Choroid plexus epithelial cell (primary cell): ENCODE results near the gene SNAP29.

Source experiments
- DNase-seq: peaks from one replicate; pipeline ENCODE4 v3.0.0-alpha.2; 2010; ENCODE audit warnings: low read depth
- H3K4me3 ChIP-seq: 2 replicates; pipeline ENCODE4 v1.5.1; 2011; ENCODE audit warnings: low read depth, mild to moderate bottlenecking, control low read depth, low read length, moderate library complexity
- TF ChIP-seq, protein P1 (sequence below): conservative IDR thresholded peaks from 2 replicates; pipeline ENCODE4 v1.5.1; 2011; ENCODE audit warnings: low read depth, mild to moderate bottlenecking, control low read depth, inconsistent platforms, low read length, moderate library complexity

SNAP29 gene

DNA sequence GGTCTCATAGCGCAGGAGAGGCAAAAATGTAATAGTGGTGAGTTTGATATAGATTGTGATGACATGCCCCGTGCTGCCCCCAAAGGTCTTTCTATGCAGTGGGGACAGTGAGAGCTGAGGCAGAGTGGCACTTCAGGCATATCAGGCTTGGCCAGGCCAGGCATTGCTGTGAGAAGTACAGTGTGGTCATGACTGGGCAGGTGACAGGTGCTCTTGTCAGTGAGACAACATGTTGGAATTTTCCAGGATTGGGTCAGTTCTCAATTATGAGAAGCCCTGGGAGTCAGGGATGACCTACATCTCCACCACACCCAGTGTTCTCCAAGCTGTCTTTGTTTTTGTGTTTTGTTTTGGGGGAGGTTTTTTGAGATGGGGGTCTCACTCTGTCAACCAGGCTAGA lies 3.7 kb downstream of the SNAP29 start:
- H3K4me3 ChIP-seq = no peak overlapping the region
- TF ChIP-seq, protein P1, sequence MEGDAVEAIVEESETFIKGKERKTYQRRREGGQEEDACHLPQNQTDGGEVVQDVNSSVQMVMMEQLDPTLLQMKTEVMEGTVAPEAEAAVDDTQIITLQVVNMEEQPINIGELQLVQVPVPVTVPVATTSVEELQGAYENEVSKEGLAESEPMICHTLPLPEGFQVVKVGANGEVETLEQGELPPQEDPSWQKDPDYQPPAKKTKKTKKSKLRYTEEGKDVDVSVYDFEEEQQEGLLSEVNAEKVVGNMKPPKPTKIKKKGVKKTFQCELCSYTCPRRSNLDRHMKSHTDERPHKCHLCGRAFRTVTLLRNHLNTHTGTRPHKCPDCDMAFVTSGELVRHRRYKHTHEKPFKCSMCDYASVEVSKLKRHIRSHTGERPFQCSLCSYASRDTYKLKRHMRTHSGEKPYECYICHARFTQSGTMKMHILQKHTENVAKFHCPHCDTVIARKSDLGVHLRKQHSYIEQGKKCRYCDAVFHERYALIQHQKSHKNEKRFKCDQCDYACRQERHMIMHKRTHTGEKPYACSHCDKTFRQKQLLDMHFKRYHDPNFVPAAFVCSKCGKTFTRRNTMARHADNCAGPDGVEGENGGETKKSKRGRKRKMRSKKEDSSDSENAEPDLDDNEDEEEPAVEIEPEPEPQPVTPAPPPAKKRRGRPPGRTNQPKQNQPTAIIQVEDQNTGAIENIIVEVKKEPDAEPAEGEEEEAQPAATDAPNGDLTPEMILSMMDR = no peak
- no peak for DNase-seq

DNA sequence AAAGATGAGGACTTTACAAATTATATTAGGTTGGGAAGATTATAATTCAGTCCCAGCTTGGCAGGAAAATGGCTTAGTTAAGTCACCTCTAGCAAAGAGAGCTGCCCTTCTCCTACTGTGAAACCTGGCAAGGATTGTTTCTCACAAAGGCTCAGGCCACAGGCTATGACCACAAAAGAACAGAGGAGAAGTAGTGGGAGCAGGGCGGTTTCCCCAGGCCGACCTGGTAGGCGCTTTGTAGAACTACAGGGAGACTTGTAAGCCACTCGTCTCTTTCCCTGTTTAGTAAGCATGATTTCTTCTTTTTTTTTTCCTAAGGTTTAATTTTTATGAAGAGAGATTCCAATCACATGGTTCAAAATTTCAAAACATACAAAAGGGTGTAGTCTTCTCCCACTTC lies 4.6 kb downstream of the SNAP29 start:
- DNase-seq = no peak
- no peak overlapping the region for H3K4me3 ChIP-seq
- TF ChIP-seq, protein P1 = no peak

DNA sequence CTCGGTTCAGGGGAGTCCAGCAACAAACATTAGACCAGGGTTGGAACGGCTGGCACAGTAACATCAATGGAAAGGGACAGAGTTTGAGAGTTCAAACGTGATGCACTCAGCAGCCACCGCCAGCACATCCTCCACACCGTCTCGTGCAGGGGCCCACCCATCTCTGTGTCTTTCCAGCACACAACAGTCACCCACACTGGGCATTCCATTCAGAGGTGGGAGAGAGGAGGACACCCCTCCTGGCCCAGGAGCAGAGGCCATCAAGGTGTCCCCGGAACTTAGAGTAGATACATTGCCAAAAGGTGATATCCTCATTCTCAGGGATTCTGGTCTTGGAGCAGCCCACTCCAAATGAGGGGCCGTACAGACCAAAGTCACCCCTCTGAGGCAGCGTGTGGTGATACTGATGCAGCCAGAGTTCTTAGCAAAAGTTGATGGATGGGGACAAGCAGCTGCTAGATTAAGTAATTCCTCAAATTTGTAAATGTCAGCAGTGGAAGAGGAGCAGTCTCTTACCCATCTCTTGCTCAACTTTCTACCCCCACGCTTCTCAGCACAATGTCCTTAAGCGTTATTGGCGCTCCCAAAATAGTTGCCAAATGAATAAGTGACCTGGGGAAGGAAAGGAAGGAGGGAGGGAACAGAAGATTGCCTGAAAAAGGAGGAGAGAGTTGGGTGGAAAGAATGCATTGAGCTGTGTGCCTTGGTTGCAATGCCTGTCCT lies 5.5 kb downstream of the SNAP29 start:
- H3K4me3 ChIP-seq = no peak overlapping the region
- no peak for DNase-seq
- TF ChIP-seq, protein P1 = no peak

DNA sequence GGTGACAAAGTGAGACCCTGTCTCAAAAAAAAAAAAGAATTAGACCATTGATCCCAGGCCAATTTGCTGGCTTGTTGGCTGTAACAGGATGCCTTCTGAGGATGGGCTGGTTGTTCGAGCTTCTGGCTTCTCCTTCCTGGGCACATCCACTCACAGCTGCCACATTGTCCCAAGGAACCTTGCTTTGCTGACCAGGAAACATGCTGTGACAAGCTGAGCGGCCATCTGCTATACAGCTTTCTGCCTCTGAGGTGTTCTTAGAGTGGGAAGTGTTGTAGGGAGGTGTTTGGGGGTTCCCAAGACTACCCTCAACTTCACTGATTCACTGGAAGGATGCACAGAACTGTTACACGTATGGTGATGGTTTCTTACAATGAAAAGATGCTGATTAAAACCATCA lies 6.5 kb downstream of the SNAP29 start:
- no peak for DNase-seq
- no peak overlapping the region for H3K4me3 ChIP-seq
- TF ChIP-seq, protein P1 = no peak

DNA sequence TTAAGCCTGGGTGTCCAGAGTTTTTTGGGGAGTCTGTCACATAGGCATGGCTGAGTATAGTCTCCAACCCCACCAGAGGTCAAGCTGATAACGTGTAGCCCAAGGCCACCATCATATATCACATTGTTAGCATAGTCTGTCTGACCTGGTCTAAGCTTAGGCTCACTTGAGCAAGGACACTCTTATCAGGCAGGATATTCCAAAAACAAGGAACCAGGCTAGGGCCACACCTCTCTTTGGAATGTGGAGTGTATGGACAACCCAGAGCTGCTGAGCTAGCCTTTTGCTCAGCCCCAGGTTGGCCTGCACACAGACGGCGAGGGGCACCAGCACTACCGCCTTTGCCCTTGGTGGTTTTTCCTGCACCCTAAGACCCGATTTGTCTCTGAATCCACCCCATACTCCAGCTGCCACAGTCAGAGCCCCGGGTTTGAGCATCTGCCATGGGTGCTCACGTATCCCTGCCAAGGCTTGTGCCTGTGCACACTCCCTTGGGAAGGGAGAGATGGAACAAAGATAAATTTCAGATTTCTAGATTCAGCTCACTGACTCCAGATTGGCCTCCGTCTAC lies 7.2 kb downstream of the SNAP29 start:
- TF ChIP-seq, protein P1 = no peak
- no peak for DNase-seq
- H3K4me3 ChIP-seq = no peak overlapping the region

DNA sequence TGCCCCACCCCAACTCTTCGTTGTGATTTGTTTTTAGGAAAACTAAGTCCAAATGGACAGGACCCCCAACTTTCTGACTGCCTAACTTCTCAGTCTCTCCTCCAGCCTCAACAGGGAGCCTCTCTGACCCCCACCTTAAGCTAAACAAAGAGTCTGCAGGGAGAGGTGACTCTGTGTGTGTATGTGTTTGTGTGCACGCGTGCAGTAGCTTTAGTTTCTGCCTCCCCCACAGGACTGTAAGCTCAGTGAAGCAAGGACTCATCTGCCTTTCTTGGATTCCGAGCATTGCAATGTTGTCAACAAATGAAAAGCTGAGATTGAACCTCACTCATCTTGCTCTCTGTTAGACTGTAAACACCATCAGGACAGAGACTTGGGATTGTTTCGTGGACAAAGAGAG lies 7.9 kb downstream of the SNAP29 start:
- peak; percentile 21 for DNase-seq
- H3K4me3 ChIP-seq = no peak overlapping the region
- TF ChIP-seq, protein P1 = no peak
